ENCODE data around the gene SEC22C.

GRCh38 chr3:42539871-42540714, 41.7 kb downstream of the SEC22C start:
- TF ChIP-seq POLR2AphosphoS5 (IDR thresholded peaks at IDR 0.05; ENCODE audit: low read depth, low read length) (no peak), REST (IDR thresholded peaks at IDR 0.05; ENCODE audit: insufficient read depth in 1 of 2, low read depth in 2 of 2, low read length in 2 of 2) (no peak), SIN3A (IDR thresholded peaks at IDR 0.05; ENCODE audit: borderline replicate concordance, insufficient read depth, low read length) (no peak), TAF1 (IDR thresholded peaks at IDR 0.05; ENCODE audit: borderline replicate concordance, insufficient read depth, low read length) (no peak)
